NCI-H526 (cell line): ENCODE measurements around the gene PYGO1.
"Not testable (repeated sequence)": the region's sequence is repeated elsewhere in the genome, so short reads cannot be mapped to it uniquely, and the experiment has no call there.

Experiments used
- DNase-seq, 2 experiments: peaks; one replicate each; lab custom pipeline; 2025; lab: John Stamatoyannopoulos, UW

Gene PYGO1

GRCh38 chr15:55505407-55505806 lies 82.7 kb downstream of the PYGO1 start:
- DNase-seq = not testable (repeated sequence)

GRCh38 chr15:55499151-55499550 lies 89.0 kb downstream of the PYGO1 start:
- DNase-seq = no peak

GRCh38 chr15:55498109-55498938 lies 89.8 kb downstream of the PYGO1 start:
- peak; percentile 66 to 91 for DNase-seq

GRCh38 chr15:55496716-55497115 lies 91.4 kb downstream of the PYGO1 start:
- no peak for DNase-seq

GRCh38 chr15:55494931-55495330 lies 93.2 kb downstream of the PYGO1 start:
- DNase-seq = no peak

- not testable (repeated sequence) for DNase-seq
Measured at GRCh38 chr15:55488952-55489600, 99.1 kb downstream of the PYGO1 start.
